Calu3 (cell line): ENCODE data around the gene KIF3B. TPM values are rescaled to one million over a fixed set of nuclear protein-coding genes. Genes with fewer than 3 reads are reported as not detected.
"Not testable (repeated sequence)": the region's sequence is repeated elsewhere in the genome, so short reads cannot be mapped to it uniquely, and the experiment has no call there.

ENCODE experiments used
- BruUV-seq: library from RNA; stranded (reverse); fragments of 400-500 nt; replicated peaks from 2 replicates; lab custom pipeline; 2021; lab: Mats Ljungman, UMichigan
- CTCF ChIA-PET: fragments of 300-600 bp; sonication (Branson Sonifier 250); formaldehyde crosslinking; loops from one replicate; lab custom pipeline; 2022; ENCODE audit warnings: antibody characterized with exemption; lab: Charles Lee
- DNase-seq: peaks from one replicate; pipeline ENCODE4 v3.0.0; 2022
- H3K27ac Mint-ChIP-seq: one replicate; pipeline ENCODE4 v1.8.0; 2022; ENCODE audit warnings: mixed read lengths; ENCODE audit not compliant: unreplicated experiment
- H3K27me3 Mint-ChIP-seq: one replicate; pipeline ENCODE4 v1.8.0; 2022; ENCODE audit warnings: mixed read lengths; ENCODE audit not compliant: unreplicated experiment
- H3K36me3 Mint-ChIP-seq: one replicate; pipeline ENCODE4 v1.8.0; 2022; ENCODE audit warnings: mild to moderate bottlenecking, moderate library complexity, mixed read lengths; ENCODE audit not compliant: insufficient read depth, unreplicated experiment
- H3K4me1 Mint-ChIP-seq: one replicate; pipeline ENCODE4 v1.8.0; 2022; ENCODE audit warnings: mild to moderate bottlenecking, low read depth, mixed read lengths; ENCODE audit not compliant: unreplicated experiment
- H3K4me3 Mint-ChIP-seq: one replicate; pipeline ENCODE4 v1.8.0; 2022; ENCODE audit warnings: mild to moderate bottlenecking, low read depth, moderate library complexity, mixed read lengths; ENCODE audit not compliant: unreplicated experiment
- H3K9me3 Mint-ChIP-seq: one replicate; pipeline ENCODE4 v1.8.0; 2022; ENCODE audit warnings: low read depth, mixed read lengths; ENCODE audit not compliant: unreplicated experiment
- intact Hi-C: fragments of 100-400 bp; cut with micrococcal nuclease; formaldehyde crosslinking; loops from one replicate; pipeline ENCODE4 v1.10.0; 2022; ENCODE audit not compliant: unreplicated experiment
- total RNA-seq: library from RNA; stranded (reverse); gene quantifications from 2 replicates; pipeline ENCODE4 v1.2.3, GENCODE V29; 2022
- TF ChIP-seq, protein P1 (sequence below): fragments of 200-600 bp; IDR thresholded peaks from one replicate; pipeline ENCODE4 v1.8.0; 2022; ENCODE audit warnings: antibody characterized with exemption; ENCODE audit not compliant: unreplicated experiment

KIF3B gene
- total RNA-seq, 1 experiment from 2014 or later: 51.2 TPM

DNA sequence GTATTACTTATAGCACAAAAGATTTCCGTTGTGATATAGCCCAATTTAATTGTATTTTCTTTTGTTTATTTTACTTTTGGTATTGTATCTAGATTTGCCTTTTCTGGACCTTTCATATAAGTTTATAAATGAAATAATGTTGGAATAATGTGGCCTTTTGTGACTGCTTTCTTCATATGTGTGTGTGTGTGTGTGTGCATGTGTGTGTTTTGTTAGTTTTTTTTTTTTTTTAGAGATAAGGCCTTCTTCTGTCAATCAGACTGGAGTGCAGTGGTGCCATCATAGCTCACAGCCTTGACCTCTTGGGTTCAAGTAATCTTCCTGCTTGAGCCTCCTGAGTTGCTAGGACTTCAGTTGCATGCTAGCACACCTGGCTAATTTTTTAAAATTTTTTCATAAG lies 42.9 kb downstream of the KIF3B start:
- peaks cover 34% of the 10 kb centered on the region for H3K36me3 Mint-ChIP-seq
- BruUV-seq: no TSS peak
- TF ChIP-seq, protein P1, sequence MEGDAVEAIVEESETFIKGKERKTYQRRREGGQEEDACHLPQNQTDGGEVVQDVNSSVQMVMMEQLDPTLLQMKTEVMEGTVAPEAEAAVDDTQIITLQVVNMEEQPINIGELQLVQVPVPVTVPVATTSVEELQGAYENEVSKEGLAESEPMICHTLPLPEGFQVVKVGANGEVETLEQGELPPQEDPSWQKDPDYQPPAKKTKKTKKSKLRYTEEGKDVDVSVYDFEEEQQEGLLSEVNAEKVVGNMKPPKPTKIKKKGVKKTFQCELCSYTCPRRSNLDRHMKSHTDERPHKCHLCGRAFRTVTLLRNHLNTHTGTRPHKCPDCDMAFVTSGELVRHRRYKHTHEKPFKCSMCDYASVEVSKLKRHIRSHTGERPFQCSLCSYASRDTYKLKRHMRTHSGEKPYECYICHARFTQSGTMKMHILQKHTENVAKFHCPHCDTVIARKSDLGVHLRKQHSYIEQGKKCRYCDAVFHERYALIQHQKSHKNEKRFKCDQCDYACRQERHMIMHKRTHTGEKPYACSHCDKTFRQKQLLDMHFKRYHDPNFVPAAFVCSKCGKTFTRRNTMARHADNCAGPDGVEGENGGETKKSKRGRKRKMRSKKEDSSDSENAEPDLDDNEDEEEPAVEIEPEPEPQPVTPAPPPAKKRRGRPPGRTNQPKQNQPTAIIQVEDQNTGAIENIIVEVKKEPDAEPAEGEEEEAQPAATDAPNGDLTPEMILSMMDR: no peak
- H3K4me1 Mint-ChIP-seq: peaks cover 7% of the 10 kb centered on the region
- H3K4me3 Mint-ChIP-seq: no peak overlapping the region
- CTCF ChIA-PET: interaction anchor here (0.7 kb wide), 1 partner anchor 137 kb away, joined by 3 read pairs; no protein-coding TSS in a partner anchor
- no peak overlapping the region for H3K27ac Mint-ChIP-seq
- no peaks in the 10 kb centered on the region for H3K27me3 Mint-ChIP-seq
- H3K9me3 Mint-ChIP-seq: no peaks in the 10 kb centered on the region
- intact Hi-C loops: no loop called here
- no peak for DNase-seq

DNA sequence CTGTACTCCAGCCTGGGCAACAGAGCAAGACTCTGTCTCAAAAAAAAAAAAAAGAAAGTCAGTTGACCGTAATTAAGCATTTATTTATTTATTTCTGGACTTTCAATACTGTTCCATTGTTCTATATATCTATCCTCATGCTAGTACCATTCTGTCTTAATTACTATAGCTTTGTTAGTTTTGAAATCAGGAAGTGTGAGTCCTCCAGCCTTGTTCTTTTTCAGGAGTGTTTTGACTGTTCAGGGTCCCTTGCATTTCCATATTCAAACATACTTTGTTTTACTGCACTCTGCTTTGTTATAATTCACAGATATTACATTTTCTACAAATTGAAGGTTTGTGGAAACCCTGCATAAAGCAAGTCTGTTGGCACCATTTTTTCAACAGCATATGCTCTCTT lies 43.9 kb downstream of the KIF3B start:
- BruUV-seq: no TSS peak
- Mint-ChIP-seq H3K27ac (no peak overlapping the region), H3K4me3 (no peak overlapping the region), H3K27me3 (no peaks in the 10 kb centered on the region), H3K36me3 (peaks cover 33% of the 10 kb centered on the region), H3K4me1 (peaks cover 13% of the 10 kb centered on the region), H3K9me3 (no peaks in the 10 kb centered on the region)
- intact Hi-C loops: no loop called here
- DNase-seq: no peak
- CTCF ChIA-PET: interaction anchor here (0.7 kb wide), 1 partner anchor 9 kb away, joined by 3 read pairs; no protein-coding TSS in a partner anchor
- TF ChIP-seq, protein P1: no peak

GRCh38 chr20:32322260-32322659 lies 44.8 kb downstream of the KIF3B start:
- Mint-ChIP-seq H3K36me3 (peaks cover 29% of the 10 kb centered on the region), H3K4me1 (peaks cover 18% of the 10 kb centered on the region)
- H3K4me3 Mint-ChIP-seq, BruUV-seq, H3K27me3 Mint-ChIP-seq, intact Hi-C loops, H3K9me3 Mint-ChIP-seq, H3K27ac Mint-ChIP-seq, DNase-seq, CTCF ChIA-PET: not testable (repeated sequence)

DNA sequence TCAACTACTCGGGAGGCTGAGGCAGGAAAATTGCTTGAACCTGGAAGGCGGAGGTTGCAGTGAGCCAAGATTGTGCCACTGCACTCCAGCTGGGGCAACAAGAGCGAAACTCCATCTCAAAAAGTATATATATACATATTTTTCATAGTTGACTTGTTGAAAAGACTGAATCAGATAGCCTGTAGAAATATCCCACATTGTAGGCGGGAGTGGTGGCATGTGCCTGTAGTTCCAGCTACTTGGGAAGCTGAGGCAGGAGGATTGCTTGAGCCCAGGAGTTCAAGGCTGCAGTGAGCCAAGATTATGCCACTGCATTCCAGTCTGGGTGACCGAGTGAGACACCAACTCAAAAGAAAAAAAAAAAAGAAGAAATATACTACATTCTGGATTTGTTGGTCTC lies 46.3 kb downstream of the KIF3B start:
- H3K4me3 Mint-ChIP-seq, H3K27me3 Mint-ChIP-seq, DNase-seq, BruUV-seq, H3K9me3 Mint-ChIP-seq, intact Hi-C loops, H3K27ac Mint-ChIP-seq: not testable (repeated sequence)
- H3K36me3 Mint-ChIP-seq: peaks cover 31% of the 10 kb centered on the region
- CTCF ChIA-PET: interaction anchor here (1.1 kb wide), 1 partner anchor 21 kb away, joined by 3 read pairs; no protein-coding TSS in a partner anchor
- H3K4me1 Mint-ChIP-seq: peaks cover 20% of the 10 kb centered on the region

DNA sequence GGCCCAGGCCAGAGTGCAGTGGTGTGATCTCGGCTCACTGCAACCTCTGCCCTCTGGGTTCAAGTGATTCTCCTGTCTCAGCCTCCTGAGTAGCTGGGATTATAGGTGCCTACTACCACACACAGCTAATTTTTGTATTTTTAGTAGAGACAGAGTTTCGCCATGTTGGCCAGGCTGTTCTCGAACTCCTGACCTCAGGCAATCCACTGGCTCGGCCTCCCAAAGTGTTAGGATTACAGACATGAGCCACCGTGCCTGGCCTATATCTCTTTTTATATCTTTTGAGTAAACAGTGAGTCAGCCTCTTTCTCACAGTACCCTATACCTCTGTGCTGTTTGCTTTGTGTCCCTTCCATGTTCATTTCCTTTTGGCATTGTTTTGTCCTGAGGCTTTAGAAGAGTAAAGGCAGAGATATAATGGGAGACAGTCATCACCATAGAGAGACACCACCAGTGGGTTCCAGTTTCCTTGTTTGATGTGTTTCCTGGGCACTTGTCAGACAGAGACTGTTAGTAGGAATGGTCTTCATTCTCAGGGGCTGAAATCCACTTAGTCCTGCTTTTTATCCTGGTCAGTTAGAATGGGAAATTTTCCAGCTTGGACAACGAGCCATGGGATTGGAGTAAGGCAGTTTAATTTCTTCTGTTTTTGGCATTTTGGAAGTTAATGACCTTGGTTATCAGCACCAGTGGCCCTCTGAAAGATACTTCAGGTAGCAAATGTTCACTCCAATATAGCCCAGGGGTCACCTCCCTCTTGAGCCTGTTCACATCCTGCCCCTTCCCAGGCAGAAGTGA lies 48.5 kb downstream of the KIF3B start:
- Mint-ChIP-seq H3K36me3 (peaks cover 28% of the 10 kb centered on the region), H3K27ac (peak overlapping the region; percentile 83), H3K4me3 (no peak overlapping the region), H3K4me1 (peaks cover 20% of the 10 kb centered on the region), H3K9me3 (no peaks in the 10 kb centered on the region), H3K27me3 (no peaks in the 10 kb centered on the region)
- DNase-seq: peak; percentile 60
- TF ChIP-seq, protein P1: no peak
- intact Hi-C loops: loop anchor here (2.0 kb wide), 1 partner anchor 31 kb away; no protein-coding TSS in a partner anchor
- CTCF ChIA-PET: interaction anchor here (0.6 kb wide), 1 partner anchor 407 kb away, joined by 6 read pairs; no protein-coding TSS in a partner anchor
- no TSS peak for BruUV-seq
